B cell (primary cell): Measurements from ENCODE around the gene ADAMTS14. TPM values are rescaled to one million over a fixed set of nuclear protein-coding genes. Genes with fewer than 3 reads are reported as not detected.
"Not testable (repeated sequence)": the region's sequence is repeated elsewhere in the genome, so short reads cannot be mapped to it uniquely, and the experiment has no call there.

Source experiments
- ATAC-seq: fragments of 200-7000 bp; cut with Tn5 transposase; one replicate; pipeline ENCODE4 v1.10.0; 2021; ENCODE audit warnings: low read depth, mild to moderate bottlenecking, moderate number of reproducible peaks, moderate library complexity
- CTCF ChIA-PET: fragments of 350-600 bp; sonication (Branson Sonifier 250); formaldehyde crosslinking; loops from one replicate; lab custom pipeline; 2021; ENCODE audit warnings: antibody characterized with exemption, inconsistent platforms; lab: Charles Lee
- POLR2A ChIA-PET: fragments of 350-600 bp; sonication (Branson Sonifier 250); formaldehyde crosslinking; loops from one replicate; lab custom pipeline; 2021; ENCODE audit warnings: antibody characterized with exemption; lab: Charles Lee
- DNase-seq: peaks from one replicate; pipeline ENCODE4 v3.0.0; 2013
- H2AFZ ChIP-seq: 2 replicates; pipeline ENCODE4 v1.6.1; 2012; ENCODE audit warnings: mild to moderate bottlenecking, low read depth, low read length; ENCODE audit not compliant: insufficient read depth, poor library complexity, severe bottlenecking
- H3K27ac ChIP-seq, 2 donors: 1 replicate in 1 of 2; 2 replicates in 1 of 2; pipeline ENCODE4 v1.5.1; 2012 to 2013; ENCODE audit warnings: low read length in 2 of 2, mild to moderate bottlenecking in 2 of 2, moderate library complexity in 1 of 2
- H3K27me3 ChIP-seq, 4 experiments: fragments of 200-600 bp in 1 of 4; sonication (generic) in 1 of 4; replicated peaks in 1 of 4; 1 replicate in 2 of 4; 2 replicates in 2 of 4; pipeline versions ENCODE4 v1.6.1 to v1.7.0; 2013 to 2016; ENCODE audit warnings: low read length in 3 of 4, mild to moderate bottlenecking in 2 of 4, mixed read lengths in 1 of 4, moderate library complexity in 1 of 4; ENCODE audit not compliant: insufficient read depth in 4 of 4, control insufficient read depth in 3 of 4; ENCODE audit errors: control extremely low read depth in 1 of 4
- H3K36me3 ChIP-seq, 2 experiments: replicated peaks in 1 of 2; 1 replicate in 1 of 2; 2 replicates in 1 of 2; pipeline versions ENCODE4 v1.6.1 to v1.7.1; 2013; ENCODE audit warnings: low read length in 1 of 2; ENCODE audit not compliant: insufficient read depth in 2 of 2, control insufficient read depth in 1 of 2; ENCODE audit errors: control extremely low read depth in 1 of 2, extremely low read depth in 1 of 2
- H3K4me1 ChIP-seq, 2 donors: fragments of 200-600 bp in 1 of 2; sonication (generic) in 1 of 2; 1 replicate in 1 of 2; 2 replicates in 1 of 2; pipeline versions ENCODE4 v1.5.1 to v1.6.1; 2013 to 2017; ENCODE audit warnings: low read length in 2 of 2; ENCODE audit not compliant: control insufficient read depth in 2 of 2, insufficient read depth in 2 of 2
- H3K4me2 ChIP-seq: replicated peaks from 2 replicates; pipeline ENCODE3; 2012; ENCODE audit warnings: mild to moderate bottlenecking, low read depth, low read length; ENCODE audit not compliant: poor library complexity, severe bottlenecking
- H3K4me3 ChIP-seq, 5 experiments: fragments of 200-600 bp in 1 of 5; sonication (generic) in 1 of 5; 1 replicate in 3 of 5; 2 replicates in 2 of 5; pipeline versions ENCODE4 v1.5.1 to v1.7.0; 2011 to 2016; ENCODE audit warnings: low read length in 4 of 5, mild to moderate bottlenecking in 4 of 5, low read depth in 2 of 5, control low read depth in 1 of 5, moderate library complexity in 1 of 5; ENCODE audit not compliant: insufficient read depth in 1 of 5; ENCODE audit errors: control extremely low read depth in 1 of 5, extremely low read depth in 1 of 5
- H3K79me2 ChIP-seq: fragments of 200-600 bp; sonication (generic); one replicate; pipeline ENCODE4 v1.6.0; 2016; ENCODE audit warnings: low read length; ENCODE audit not compliant: control insufficient read depth, insufficient read depth
- H3K9ac ChIP-seq: fragments of 200-600 bp; sonication (generic); 2 replicates; pipeline ENCODE4 v1.6.1; 2017; ENCODE audit warnings: mild to moderate bottlenecking, low read length, moderate library complexity
- H3K9me3 ChIP-seq, 3 donors: one replicate each; pipeline versions ENCODE4 v1.6.1 to v1.7.1; 2013; ENCODE audit warnings: low read length in 2 of 3; ENCODE audit not compliant: control insufficient read depth in 2 of 3, insufficient read depth in 1 of 3; ENCODE audit errors: control extremely low read depth in 1 of 3
- H4K20me1 ChIP-seq: 2 replicates; pipeline ENCODE4 v1.6.0; 2012; ENCODE audit warnings: mild to moderate bottlenecking, low read length; ENCODE audit not compliant: insufficient read depth, control insufficient read depth, poor library complexity, severe bottlenecking
- H3K27ac Mint-ChIP-seq: one replicate; pipeline ENCODE4 v1.8.0; 2021; ENCODE audit warnings: mixed read lengths
- H3K27me3 Mint-ChIP-seq: one replicate; pipeline ENCODE4 v1.8.0; 2021; ENCODE audit warnings: mixed read lengths
- H3K4me1 Mint-ChIP-seq: one replicate; pipeline ENCODE4 v1.8.0; 2021; ENCODE audit warnings: mixed read lengths
- H3K4me3 Mint-ChIP-seq: one replicate; pipeline ENCODE4 v1.8.0; 2021; ENCODE audit warnings: mixed read lengths
- H3K9me3 Mint-ChIP-seq: one replicate; pipeline ENCODE4 v1.8.0; 2022; ENCODE audit warnings: mixed read lengths; ENCODE audit not compliant: insufficient read depth
- EZH2 ChIP-seq: IDR thresholded peaks from 2 replicates; pipeline ENCODE4 v1.6.1; 2012; ENCODE audit warnings: borderline replicate concordance, low read depth, mild to moderate bottlenecking, moderate library complexity, low read length; ENCODE audit not compliant: insufficient read depth, poor library complexity, severe bottlenecking
- WGBS: methylation state at CpG from one replicate; pipeline ENCODE4 v1.1.5; 2013; ENCODE audit warnings: missing lambda C conversion rate; ENCODE audit not compliant: insufficient coverage; 5-methylcytosine and 5-hydroxymethylcytosine counted together
- intact Hi-C: fragments of 100-400 bp; cut with micrococcal nuclease; formaldehyde crosslinking; loops from one replicate; pipeline ENCODE4 v1.10.0; 2022
- polyA plus RNA-seq: library from polyadenylated mRNA; depleted of rRNA; stranded (reverse); fragments of >200 nt; gene quantifications from 2 replicates; pipeline ENCODE4 v1.2.3, GENCODE V29; 2012
- total RNA-seq, 2 donors: library from RNA; stranded (reverse); fragments of 120-200 nt in 1 of 2; gene quantifications; 1 replicate in 1 of 2; 2 replicates in 1 of 2; pipeline versions ENCODE4 v1.2.3 to v1.2.4, GENCODE V29; 2013 to 2022
- TF ChIP-seq, protein P1 (sequence below): fragments of 200-600 bp; IDR thresholded peaks from one replicate; pipeline ENCODE4 v1.8.0; 2022; ENCODE audit warnings: antibody characterized with exemption, mild to moderate bottlenecking

The ADAMTS14 gene
- total and polyA plus RNA-seq, 2 donors (not counting 1 experiment from before 2014, with no cell fraction given), result not detected

- H3K27me3 Mint-ChIP-seq, result peaks cover 28% of the 10 kb centered on the region
- POLR2A ChIA-PET, result no interaction called here
- Histone ChIP-seq H3K4me1 (peaks cover 12 to 18% of the 10 kb centered on the region in 2 donors), H3K27me3 (peaks cover 0 to 11% (median 1%) of the 10 kb centered on the region in 4 experiments), H3K27ac (no peak overlapping the region), H3K36me3 (no peaks in the 10 kb centered on the region), H2AFZ (no peak overlapping the region), H3K4me2 (no peak overlapping the region), H3K9ac (no peak overlapping the region), H3K4me3 (no peak overlapping the region), H4K20me1 (no peaks in the 10 kb centered on the region), H3K79me2 (no peaks in the 10 kb centered on the region), H3K9me3 (peaks cover 0 to 5% (median 0%) of the 10 kb centered on the region in 3 donors)
- ATAC-seq, result no peak
- H3K9me3 Mint-ChIP-seq, result peaks cover 4% of the 10 kb centered on the region
- no peak for DNase-seq
- TF ChIP-seq, protein P1, sequence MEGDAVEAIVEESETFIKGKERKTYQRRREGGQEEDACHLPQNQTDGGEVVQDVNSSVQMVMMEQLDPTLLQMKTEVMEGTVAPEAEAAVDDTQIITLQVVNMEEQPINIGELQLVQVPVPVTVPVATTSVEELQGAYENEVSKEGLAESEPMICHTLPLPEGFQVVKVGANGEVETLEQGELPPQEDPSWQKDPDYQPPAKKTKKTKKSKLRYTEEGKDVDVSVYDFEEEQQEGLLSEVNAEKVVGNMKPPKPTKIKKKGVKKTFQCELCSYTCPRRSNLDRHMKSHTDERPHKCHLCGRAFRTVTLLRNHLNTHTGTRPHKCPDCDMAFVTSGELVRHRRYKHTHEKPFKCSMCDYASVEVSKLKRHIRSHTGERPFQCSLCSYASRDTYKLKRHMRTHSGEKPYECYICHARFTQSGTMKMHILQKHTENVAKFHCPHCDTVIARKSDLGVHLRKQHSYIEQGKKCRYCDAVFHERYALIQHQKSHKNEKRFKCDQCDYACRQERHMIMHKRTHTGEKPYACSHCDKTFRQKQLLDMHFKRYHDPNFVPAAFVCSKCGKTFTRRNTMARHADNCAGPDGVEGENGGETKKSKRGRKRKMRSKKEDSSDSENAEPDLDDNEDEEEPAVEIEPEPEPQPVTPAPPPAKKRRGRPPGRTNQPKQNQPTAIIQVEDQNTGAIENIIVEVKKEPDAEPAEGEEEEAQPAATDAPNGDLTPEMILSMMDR, result no peak
- TF ChIP-seq EZH2, result no peak
- CTCF ChIA-PET, result no interaction called here
- 87% methylated on average over 8 of the region's 12 CpGs for WGBS
- intact Hi-C loops, result no loop called here
- no peak overlapping the region for H3K27ac Mint-ChIP-seq
- H3K4me1 Mint-ChIP-seq, result peaks cover 13% of the 10 kb centered on the region
- no peak overlapping the region for H3K4me3 Mint-ChIP-seq
Observed at GRCh38 chr10:70662362-70663220, 9.7 kb upstream of the ADAMTS14 start.

DNA sequence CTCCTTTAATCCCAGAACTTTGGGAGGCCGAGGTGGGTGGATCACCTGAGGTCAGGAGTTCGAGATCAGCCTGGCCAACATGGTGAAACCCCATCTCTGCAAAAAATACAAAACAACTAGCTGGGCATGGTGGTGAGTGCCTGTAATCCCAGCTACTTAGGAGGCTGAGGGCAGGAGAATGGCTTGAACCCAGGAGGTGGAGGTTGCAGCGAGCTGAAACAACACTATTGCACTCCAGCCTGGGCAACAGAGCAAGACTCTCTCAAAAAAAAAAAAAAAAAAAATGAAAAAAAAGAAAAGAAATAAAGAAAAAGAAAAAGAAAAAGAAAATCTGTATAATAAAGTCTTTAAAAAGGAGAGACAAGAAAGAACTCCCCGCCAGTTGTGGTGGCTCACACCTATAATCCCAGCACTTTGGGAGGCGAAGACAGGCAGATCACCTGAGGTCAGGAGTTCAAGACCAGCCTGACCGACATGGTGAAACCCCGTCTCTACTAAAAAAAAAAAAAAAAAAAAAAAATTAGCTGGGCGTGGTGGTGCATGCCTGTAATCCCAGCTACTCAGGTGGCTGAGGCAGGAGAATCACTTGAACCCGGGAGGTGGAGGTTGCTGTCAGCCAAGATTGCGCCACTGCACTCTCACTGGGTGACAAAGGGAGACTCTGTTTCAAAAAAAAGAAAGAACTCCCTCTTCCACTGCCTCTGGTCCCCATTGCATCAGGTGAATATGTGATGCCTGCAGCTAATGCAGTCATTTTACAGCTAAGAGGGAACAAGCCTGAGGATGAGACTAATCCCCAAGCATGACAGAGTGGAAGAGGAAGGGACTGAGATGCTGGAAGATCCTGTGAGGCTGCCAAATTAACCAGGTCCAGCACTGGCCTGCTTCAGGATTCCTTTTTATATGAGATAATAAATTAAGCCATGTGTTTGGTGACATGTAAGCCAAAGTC lies 8.6 kb upstream of the ADAMTS14 start:
- CTCF ChIA-PET, intact Hi-C loops: not testable (repeated sequence)
- POLR2A ChIA-PET, result interaction anchor here (0.6 kb wide), 1 partner anchor 46 kb away, joined by 3 read pairs; no protein-coding TSS in a partner anchor

More for the DNA sequence above, 8.6 kb upstream of the ADAMTS14 start:
- H3K27me3 ChIP-seq, result peaks cover 0 to 11% (median 1%) of the 10 kb centered on the region in 4 experiments
- not testable (repeated sequence) for H3K27ac ChIP-seq, H3K27ac Mint-ChIP-seq, H3K9me3 ChIP-seq, H3K4me2 ChIP-seq, DNase-seq, H3K4me3 ChIP-seq, H2AFZ ChIP-seq, H4K20me1 ChIP-seq, H3K9me3 Mint-ChIP-seq, H3K79me2 ChIP-seq, H3K9ac ChIP-seq, H3K4me3 Mint-ChIP-seq, ATAC-seq, H3K36me3 ChIP-seq
- Mint-ChIP-seq H3K27me3 (peaks cover 29% of the 10 kb centered on the region), H3K4me1 (peaks cover 13% of the 10 kb centered on the region)
- no CpG with 5 or more reads among the region's 10 CpGs for whole genome bisulfite sequencing
- peaks cover 12 to 18% of the 10 kb centered on the region in 2 donors for H3K4me1 ChIP-seq
